VCaP (cell line): ENCODE results near the gene SRPK2.

ENCODE experiments used
- H3K27ac ChIP-seq: fragments of 450-650 bp; 2 replicates; pipeline ENCODE4 v1.5.1; 2017
- TF ChIP-seq, protein P1 (sequence below): fragments of 450-650 bp; conservative IDR thresholded peaks from 2 replicates; pipeline ENCODE4 v1.5.1; 2017; ENCODE audit warnings: mild to moderate bottlenecking, moderate library complexity

Gene SRPK2

GRCh38 chr7:105141068-105141467, 247.7 kb downstream of the SRPK2 start:
- TF ChIP-seq, protein P1, sequence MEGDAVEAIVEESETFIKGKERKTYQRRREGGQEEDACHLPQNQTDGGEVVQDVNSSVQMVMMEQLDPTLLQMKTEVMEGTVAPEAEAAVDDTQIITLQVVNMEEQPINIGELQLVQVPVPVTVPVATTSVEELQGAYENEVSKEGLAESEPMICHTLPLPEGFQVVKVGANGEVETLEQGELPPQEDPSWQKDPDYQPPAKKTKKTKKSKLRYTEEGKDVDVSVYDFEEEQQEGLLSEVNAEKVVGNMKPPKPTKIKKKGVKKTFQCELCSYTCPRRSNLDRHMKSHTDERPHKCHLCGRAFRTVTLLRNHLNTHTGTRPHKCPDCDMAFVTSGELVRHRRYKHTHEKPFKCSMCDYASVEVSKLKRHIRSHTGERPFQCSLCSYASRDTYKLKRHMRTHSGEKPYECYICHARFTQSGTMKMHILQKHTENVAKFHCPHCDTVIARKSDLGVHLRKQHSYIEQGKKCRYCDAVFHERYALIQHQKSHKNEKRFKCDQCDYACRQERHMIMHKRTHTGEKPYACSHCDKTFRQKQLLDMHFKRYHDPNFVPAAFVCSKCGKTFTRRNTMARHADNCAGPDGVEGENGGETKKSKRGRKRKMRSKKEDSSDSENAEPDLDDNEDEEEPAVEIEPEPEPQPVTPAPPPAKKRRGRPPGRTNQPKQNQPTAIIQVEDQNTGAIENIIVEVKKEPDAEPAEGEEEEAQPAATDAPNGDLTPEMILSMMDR = peak; percentile 71
- H3K27ac ChIP-seq = no peak overlapping the region

DNA sequence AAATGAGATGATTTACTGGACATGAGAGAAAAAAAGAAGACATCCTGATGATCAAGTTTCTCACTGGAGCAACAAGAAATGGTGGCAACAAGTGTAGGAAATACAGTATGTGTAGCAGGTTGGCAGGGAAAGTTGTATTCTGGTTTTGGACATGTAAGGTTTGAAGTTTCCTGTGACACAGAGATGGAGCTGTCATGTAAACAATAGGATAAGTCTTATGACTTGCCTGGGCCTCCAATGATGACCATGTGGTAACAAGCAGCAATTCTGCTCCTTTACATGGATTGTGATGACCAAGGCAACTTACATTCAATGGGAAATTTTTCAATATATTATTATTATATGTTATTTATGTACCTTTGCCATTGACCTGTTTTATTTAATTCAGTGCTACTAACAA, 249.3 kb downstream of the SRPK2 start:
- no peak overlapping the region for H3K27ac ChIP-seq
- TF ChIP-seq, protein P1 = no peak

- TF ChIP-seq, protein P1 = no peak
- H3K27ac ChIP-seq = no peak overlapping the region
Measured at GRCh38 chr7:105137898-105138297, 250.8 kb downstream of the SRPK2 start.

DNA sequence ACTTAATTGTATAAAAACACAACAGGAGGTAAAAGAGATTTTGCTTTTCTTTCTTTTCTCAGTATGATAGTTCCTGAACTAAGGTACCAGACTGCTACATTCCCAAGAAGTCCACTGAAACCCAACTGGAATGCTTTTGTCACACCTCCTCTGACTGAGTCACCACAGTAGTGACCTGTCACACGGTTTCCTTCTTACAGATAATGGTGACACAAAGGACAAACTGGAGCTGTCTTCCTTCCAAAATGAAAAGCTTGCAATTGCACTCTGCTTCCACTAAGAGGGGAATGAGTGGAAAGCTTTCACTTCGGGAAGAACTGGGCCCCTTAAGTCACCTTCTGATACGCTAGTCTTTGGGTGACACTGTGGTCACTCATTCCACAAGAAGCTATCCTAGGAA, 252.5 kb downstream of the SRPK2 start:
- no peak overlapping the region for H3K27ac ChIP-seq
- TF ChIP-seq, protein P1 = no peak

GRCh38 chr7:105133986-105134655, 254.6 kb downstream of the SRPK2 start:
- TF ChIP-seq, protein P1 = no peak

GRCh38 chr7:105133358-105133757, 255.4 kb downstream of the SRPK2 start:
- TF ChIP-seq, protein P1 = no peak
- no peak overlapping the region for H3K27ac ChIP-seq

More at GRCh38 chr7:105133986-105134655, 254.6 kb downstream of the SRPK2 start:
- no peak overlapping the region for H3K27ac ChIP-seq

DNA sequence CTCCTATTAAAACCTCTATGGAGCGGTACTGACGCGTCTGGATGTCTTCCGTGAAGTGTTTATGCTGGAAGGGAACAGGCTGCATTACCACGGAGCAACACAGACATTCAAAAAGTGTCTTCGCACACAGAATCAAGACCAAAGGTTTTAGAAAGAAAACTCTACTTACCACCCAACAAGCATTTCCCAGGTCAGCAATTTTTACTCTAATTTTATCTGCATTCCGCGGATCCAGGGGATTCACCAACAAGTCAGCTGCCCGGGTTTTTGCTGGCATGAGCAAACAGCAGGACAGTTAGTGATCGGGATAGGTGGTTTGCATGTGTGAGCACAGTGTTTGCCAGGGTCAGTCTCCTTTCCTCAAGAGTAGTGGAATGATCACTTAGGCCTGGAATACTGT, 255.9 kb downstream of the SRPK2 start:
- TF ChIP-seq, protein P1 = no peak
- H3K27ac ChIP-seq = no peak overlapping the region
